Measurements from ENCODE around the gene FEN1.

The FEN1 gene

DNA sequence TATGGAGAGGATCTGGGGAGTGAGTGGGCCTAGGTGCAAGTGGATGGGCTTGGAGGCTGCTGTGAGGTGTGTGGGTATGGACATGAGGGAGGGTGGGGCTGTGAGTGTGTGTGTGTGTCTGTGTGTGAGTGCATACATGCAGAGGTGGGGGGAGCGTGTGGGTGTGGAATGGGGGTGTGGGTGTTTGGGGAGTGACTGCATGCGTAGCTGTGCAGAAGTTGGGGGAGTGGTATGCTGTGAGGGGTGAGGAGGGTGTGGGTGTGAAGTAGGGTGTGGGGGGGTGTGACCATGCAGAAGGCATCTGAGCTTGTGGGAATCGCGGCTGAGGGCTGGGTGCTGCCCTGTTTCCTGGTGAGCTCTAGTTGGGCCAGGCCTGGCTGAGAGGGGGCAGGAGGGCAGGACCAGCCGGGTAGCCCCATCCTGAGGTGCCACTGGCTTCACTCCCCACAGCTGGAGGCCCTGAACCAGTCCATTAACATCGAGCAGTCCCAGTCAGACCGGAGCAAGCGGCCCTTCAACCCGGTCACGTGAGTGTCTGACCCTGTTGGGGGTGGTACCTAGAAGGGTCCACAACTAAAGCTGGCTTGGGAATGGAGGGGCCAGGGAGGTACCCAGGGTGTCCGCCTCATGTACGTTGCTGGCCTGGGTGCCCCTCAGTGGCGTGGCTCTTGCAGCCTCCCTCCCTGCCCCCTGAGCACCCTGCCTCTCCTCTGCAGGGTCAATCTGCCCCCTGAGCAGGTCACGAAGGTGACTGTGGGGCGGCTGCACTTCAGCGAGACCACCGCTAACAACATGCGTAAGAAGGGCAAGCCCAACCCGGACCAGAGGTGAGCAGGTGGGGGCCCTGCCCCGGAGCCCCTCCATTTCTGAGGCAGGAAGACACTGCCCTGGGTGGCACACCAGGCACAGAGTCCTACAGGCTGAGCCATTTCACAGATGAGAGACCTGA lies 16.8 kb upstream of the FEN1 start:
- no peaks in the 10 kb centered on the region for H3K36me3 ChIP-seq (ENCODE audit: control insufficient read depth in 4 of 4, insufficient read depth in 4 of 4, low read length in 3 of 4)
- H3K9me3 ChIP-seq (ENCODE audit: control extremely low read depth in 1 of 5, control insufficient read depth in 4 of 5, insufficient read depth in 2 of 5, low read depth in 1 of 5, low read length in 4 of 5): no peaks in the 10 kb centered on the region
- peaks cover 0 to 15% (median 12%) of the 10 kb centered on the region in 4 experiments for H3K4me1 ChIP-seq (ENCODE audit: control extremely low read depth in 1 of 4, control insufficient read depth in 4 of 4, insufficient read depth in 4 of 4, low read length in 3 of 4)
- peaks cover 0 to 9% (median 0%) of the 10 kb centered on the region in 5 experiments for H3K27me3 ChIP-seq (replicated peaks in 2 of 5; ENCODE audit: control insufficient read depth in 4 of 5, insufficient read depth in 5 of 5, low read length in 4 of 5)
- no peak overlapping the region for H3K4me3 ChIP-seq (ENCODE audit: control insufficient read depth in 1 of 7, extremely low read depth in 1 of 7, insufficient read depth in 4 of 7, low read depth in 2 of 7, low read length in 6 of 7)
- H3K27ac ChIP-seq (ENCODE audit: insufficient read depth in 1 of 2, low read depth in 1 of 2, low read length in 2 of 2, poor library complexity in 1 of 2, severe bottlenecking in 2 of 2): no peak overlapping the region
- POLR2A ChIA-PET: no interaction called here
- 92% methylated on average over 17 of the region's 20 CpGs for WGBS (ENCODE audit: insufficient coverage)
- DNase-seq: no peak
- CTCF ChIA-PET: interaction anchor here (0.8 to 1.6 kb wide), 8 partner anchors 9 to 36 kb away, joined by 3 to 5 read pairs (median 4); no protein-coding TSS in a partner anchor

DNA sequence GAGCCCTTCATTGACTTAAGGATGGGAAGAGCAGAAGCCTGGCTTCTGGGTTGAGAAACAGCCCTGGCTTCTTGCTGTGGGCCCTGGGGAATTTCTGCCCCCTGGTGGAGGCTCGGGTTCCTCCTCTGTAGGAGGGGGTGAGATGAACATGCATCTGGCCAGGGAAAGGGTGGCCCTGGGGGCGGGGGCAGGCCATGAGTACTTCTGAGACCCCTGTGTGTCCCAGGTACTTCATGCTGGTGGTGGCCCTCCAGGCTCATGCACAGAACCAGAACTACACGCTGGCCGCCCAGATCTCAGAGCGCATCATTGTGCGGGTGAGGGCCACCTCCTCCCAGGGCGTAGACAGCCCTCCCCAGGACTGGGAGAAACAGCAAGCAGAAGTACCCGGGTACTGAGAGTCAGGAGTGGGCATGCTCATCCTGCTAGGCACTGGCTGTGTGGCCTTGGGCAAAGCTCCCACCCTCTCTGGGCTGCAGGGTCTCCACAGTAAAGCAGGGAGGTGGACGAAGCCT lies 16.1 kb upstream of the FEN1 start:
- CTCF ChIA-PET: interaction anchor here (1.0 to 1.6 kb wide), 3 partner anchors 11 to 32 kb away, joined by 3 to 4 read pairs (median 3); no protein-coding TSS in a partner anchor

DNA sequence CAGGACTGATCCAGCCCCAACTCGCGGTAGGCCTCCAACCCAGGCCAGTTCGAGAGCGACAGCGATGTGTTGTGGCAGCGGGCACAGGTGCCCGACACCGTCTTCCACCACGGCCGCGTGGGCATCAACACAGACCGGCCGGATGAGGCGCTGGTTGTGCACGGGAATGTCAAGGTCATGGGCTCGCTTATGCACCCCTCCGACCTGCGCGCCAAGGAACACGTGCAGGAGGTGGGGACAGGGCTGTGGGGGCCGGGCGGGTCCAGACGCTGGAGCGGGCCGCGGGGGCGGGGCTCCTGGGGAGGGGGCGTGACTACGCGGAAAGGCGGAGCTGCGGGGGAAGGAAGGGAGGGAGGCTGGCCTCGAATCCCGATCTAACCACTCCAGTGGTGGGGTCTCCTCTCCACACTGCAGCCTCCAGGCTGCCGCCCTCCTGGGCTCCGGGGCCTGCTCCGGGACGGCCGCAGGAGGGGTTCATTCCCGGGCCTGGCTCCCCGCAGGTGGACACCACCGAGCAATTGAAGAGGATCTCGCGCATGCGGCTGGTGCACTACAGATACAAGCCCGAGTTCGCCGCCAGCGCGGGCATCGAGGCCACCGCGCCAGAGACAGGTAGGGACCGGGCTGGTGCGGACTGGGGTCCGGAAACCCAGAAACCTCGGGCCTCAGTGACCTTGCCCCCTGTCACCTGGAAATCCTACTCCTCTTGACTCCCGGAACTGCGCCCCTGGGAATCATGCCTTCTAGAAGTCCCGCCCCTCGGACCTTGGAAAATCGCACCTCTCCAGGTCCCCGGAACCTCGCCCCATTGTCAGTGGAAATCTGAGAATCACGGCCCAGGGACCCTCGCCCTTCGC lies 15.2 kb upstream of the FEN1 start:
- ChIA-PET POLR2A (no interaction called here), CTCF (interaction anchor here (1.1 kb wide), 1 partner anchor 11 kb away, joined by 3 read pairs; no protein-coding TSS in a partner anchor)
- H3K4me3 ChIP-seq (ENCODE audit: control insufficient read depth in 1 of 7, extremely low read depth in 1 of 7, insufficient read depth in 4 of 7, low read depth in 2 of 7, low read length in 6 of 7): peak overlapping the region in 4 of 7 experiments; percentile 22 to 59 (median 52)
- H3K27me3 ChIP-seq (replicated peaks in 2 of 5; ENCODE audit: control insufficient read depth in 4 of 5, insufficient read depth in 5 of 5, low read length in 4 of 5): peaks cover 0 to 9% (median 0%) of the 10 kb centered on the region in 5 experiments
- no peak overlapping the region for H3K27ac ChIP-seq (ENCODE audit: insufficient read depth in 1 of 2, low read depth in 1 of 2, low read length in 2 of 2, poor library complexity in 1 of 2, severe bottlenecking in 2 of 2)
- peak; percentile 43 to 54 (median 46) for DNase-seq
- WGBS (ENCODE audit: insufficient coverage): 37% methylated on average over 48 of the region's 67 CpGs
- no peaks in the 10 kb centered on the region for H3K36me3 ChIP-seq (ENCODE audit: control insufficient read depth in 4 of 4, insufficient read depth in 4 of 4, low read length in 3 of 4)
- H3K4me1 ChIP-seq (ENCODE audit: control extremely low read depth in 1 of 4, control insufficient read depth in 4 of 4, insufficient read depth in 4 of 4, low read length in 3 of 4): peaks cover 0 to 15% (median 12%) of the 10 kb centered on the region in 4 experiments
- H3K9me3 ChIP-seq (ENCODE audit: control extremely low read depth in 1 of 5, control insufficient read depth in 4 of 5, insufficient read depth in 2 of 5, low read depth in 1 of 5, low read length in 4 of 5): no peaks in the 10 kb centered on the region

More for the DNA sequence above, 16.1 kb upstream of the FEN1 start:
- POLR2A ChIA-PET: no interaction called here
- Histone ChIP-seq H3K9me3 (ENCODE audit: control extremely low read depth in 1 of 5, control insufficient read depth in 4 of 5, insufficient read depth in 2 of 5, low read depth in 1 of 5, low read length in 4 of 5) (no peaks in the 10 kb centered on the region), H3K4me1 (ENCODE audit: control extremely low read depth in 1 of 4, control insufficient read depth in 4 of 4, insufficient read depth in 4 of 4, low read length in 3 of 4) (peaks cover 0 to 15% (median 12%) of the 10 kb centered on the region in 4 experiments), H3K27ac (ENCODE audit: insufficient read depth in 1 of 2, low read depth in 1 of 2, low read length in 2 of 2, poor library complexity in 1 of 2, severe bottlenecking in 2 of 2) (no peak overlapping the region), H3K4me3 (ENCODE audit: control insufficient read depth in 1 of 7, extremely low read depth in 1 of 7, insufficient read depth in 4 of 7, low read depth in 2 of 7, low read length in 6 of 7) (no peak overlapping the region), H3K27me3 (replicated peaks in 2 of 5; ENCODE audit: control insufficient read depth in 4 of 5, insufficient read depth in 5 of 5, low read length in 4 of 5) (peaks cover 0 to 9% (median 0%) of the 10 kb centered on the region in 5 experiments), H3K36me3 (ENCODE audit: control insufficient read depth in 4 of 4, insufficient read depth in 4 of 4, low read length in 3 of 4) (no peaks in the 10 kb centered on the region)
- 76% methylated on average over 9 of the region's 9 CpGs for WGBS (ENCODE audit: insufficient coverage)
- peak; percentile 68 to 81 (median 76) for DNase-seq

DNA sequence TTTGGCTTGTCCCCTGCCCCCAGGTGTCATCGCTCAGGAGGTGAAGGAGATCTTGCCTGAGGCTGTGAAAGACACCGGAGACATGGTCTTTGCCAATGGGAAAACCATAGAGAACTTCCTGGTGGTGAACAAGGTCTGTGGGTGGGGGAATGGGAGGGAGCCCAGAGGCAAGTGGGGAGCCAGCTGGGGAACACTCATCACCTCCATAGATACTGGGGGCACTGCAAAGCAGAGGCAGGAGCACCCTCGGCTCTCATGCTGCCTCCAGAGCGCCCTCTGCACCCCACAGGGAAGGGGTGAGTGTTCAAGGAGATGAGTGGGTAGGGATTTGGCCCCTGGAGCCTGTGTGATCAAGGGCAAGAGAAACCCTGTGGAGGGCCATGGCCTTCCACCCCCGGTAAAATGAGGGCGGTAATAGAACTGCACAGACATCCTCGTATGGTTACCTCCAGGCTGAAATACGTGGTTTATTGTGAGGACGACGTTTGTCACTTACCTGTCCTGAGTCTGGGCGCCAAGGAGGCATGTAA lies 14.3 kb upstream of the FEN1 start:
- Histone ChIP-seq H3K27me3 (replicated peaks in 2 of 5; ENCODE audit: control insufficient read depth in 4 of 5, insufficient read depth in 5 of 5, low read length in 4 of 5) (peaks cover 0 to 9% (median 0%) of the 10 kb centered on the region in 5 experiments), H3K27ac (ENCODE audit: insufficient read depth in 1 of 2, low read depth in 1 of 2, low read length in 2 of 2, poor library complexity in 1 of 2, severe bottlenecking in 2 of 2) (no peak overlapping the region), H3K36me3 (ENCODE audit: control insufficient read depth in 4 of 4, insufficient read depth in 4 of 4, low read length in 3 of 4) (no peaks in the 10 kb centered on the region), H3K4me3 (ENCODE audit: control insufficient read depth in 1 of 7, extremely low read depth in 1 of 7, insufficient read depth in 4 of 7, low read depth in 2 of 7, low read length in 6 of 7) (no peak overlapping the region), H3K9me3 (ENCODE audit: control extremely low read depth in 1 of 5, control insufficient read depth in 4 of 5, insufficient read depth in 2 of 5, low read depth in 1 of 5, low read length in 4 of 5) (no peaks in the 10 kb centered on the region), H3K4me1 (ENCODE audit: control extremely low read depth in 1 of 4, control insufficient read depth in 4 of 4, insufficient read depth in 4 of 4, low read length in 3 of 4) (peaks cover 0 to 13% (median 10%) of the 10 kb centered on the region in 4 experiments)
- ChIA-PET CTCF (interaction anchor here (1.5 kb wide), 1 partner anchor 12 kb away, joined by 11 read pairs; no protein-coding TSS in a partner anchor), POLR2A (no interaction called here)
- WGBS (ENCODE audit: insufficient coverage): 98% methylated on average over 8 of the region's 11 CpGs
- no peak for DNase-seq

DNA sequence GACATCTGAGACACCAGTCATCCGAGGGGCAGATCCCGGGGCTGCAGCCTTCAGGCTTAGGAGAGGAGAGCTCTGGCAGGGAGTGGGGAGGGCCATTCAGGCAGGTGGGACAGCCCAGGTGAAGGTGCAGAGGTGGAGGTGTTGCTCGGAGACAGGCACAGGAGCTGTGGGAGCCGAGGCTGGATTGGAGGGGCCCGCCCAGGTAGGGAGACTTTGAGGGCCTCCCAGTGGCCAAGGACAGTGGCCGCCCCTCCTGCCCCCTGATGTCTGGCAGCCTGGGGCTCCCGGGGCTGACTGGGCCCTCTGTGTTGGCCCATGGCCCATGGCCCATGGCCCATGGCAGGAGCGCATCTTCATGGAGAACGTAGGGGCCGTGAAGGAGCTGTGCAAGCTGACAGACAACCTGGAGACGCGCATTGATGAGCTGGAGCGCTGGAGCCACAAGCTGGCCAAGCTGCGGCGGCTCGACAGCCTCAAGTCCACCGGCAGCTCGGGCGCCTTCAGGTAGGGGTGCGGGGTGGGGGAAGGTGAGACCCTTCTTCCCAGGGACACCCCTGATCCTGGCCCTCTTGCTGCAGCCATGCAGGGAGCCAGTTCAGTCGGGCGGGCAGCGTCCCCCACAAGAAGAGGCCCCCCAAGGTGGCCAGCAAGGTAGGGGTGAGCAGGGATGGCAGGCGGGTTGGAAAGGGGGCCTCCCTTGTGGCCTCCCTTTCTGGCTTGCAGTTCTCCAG lies 13.6 kb upstream of the FEN1 start:
- 98% methylated on average over 22 of the region's 24 CpGs for WGBS (ENCODE audit: insufficient coverage)
- Histone ChIP-seq H3K27ac (ENCODE audit: insufficient read depth in 1 of 2, low read depth in 1 of 2, low read length in 2 of 2, poor library complexity in 1 of 2, severe bottlenecking in 2 of 2) (no peak overlapping the region), H3K4me1 (ENCODE audit: control extremely low read depth in 1 of 4, control insufficient read depth in 4 of 4, insufficient read depth in 4 of 4, low read length in 3 of 4) (peaks cover 0 to 13% (median 12%) of the 10 kb centered on the region in 4 experiments), H3K4me3 (ENCODE audit: control insufficient read depth in 1 of 7, extremely low read depth in 1 of 7, insufficient read depth in 4 of 7, low read depth in 2 of 7, low read length in 6 of 7) (no peak overlapping the region), H3K27me3 (replicated peaks in 2 of 5; ENCODE audit: control insufficient read depth in 4 of 5, insufficient read depth in 5 of 5, low read length in 4 of 5) (peaks cover 0 to 9% (median 0%) of the 10 kb centered on the region in 5 experiments), H3K9me3 (ENCODE audit: control extremely low read depth in 1 of 5, control insufficient read depth in 4 of 5, insufficient read depth in 2 of 5, low read depth in 1 of 5, low read length in 4 of 5) (no peaks in the 10 kb centered on the region), H3K36me3 (ENCODE audit: control insufficient read depth in 4 of 4, insufficient read depth in 4 of 4, low read length in 3 of 4) (no peaks in the 10 kb centered on the region)
- no peak for DNase-seq
- ChIA-PET POLR2A (interaction anchor here (0.6 kb wide), 1 partner anchor 301 kb away, joined by 3 read pairs; no protein-coding TSS in a partner anchor), CTCF (interaction anchor here (0.6 to 1.5 kb wide), 3 partner anchors 9 to 32 kb away, joined by 3 to 11 read pairs (median 3); no protein-coding TSS in a partner anchor)
